Measurements from ENCODE around the gene RNF112. TPM values are rescaled to one million over a fixed set of nuclear protein-coding genes. Genes with fewer than 3 reads are reported as not detected.

RNF112 gene
- total RNA-seq, 1 donor from 2014 or later = 1.1 TPM

DNA sequence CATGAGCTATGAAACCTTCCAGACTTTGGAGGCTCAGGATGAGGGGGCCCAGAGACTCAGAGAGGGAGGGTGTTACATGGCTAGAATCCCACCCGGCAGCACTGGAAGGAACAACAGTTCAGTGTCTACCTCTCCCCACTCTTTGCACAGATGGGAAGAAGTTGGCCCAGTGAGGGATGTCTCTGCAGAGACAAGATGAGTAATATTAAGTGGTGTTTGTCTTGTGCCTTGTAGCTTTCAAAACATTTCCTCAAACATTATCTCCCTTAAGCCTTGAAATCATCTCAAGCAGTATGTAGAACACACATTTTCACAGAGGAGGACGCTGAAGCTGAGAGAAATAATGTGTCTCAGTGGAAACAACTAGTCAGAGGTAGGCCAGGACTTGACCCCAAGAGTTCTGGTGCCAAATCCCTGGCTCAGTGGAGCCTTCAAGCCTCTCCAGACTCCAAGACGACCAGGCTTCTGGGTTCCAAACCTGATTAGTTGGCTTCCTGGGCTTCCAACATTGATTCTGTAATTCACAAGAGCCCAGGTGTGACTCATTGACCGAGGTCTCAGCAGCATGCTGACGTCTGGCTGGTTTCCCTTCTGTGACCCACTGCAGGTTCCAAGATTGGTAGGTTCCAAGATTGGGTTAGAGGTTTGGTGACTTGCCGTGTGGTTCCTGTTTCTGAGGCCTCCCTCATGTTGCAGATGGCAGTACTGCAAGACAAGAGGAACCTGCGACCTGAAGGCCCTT, 7.4 kb downstream of the RNF112 start:
- Mint-ChIP-seq H3K36me3 (ENCODE audit: insufficient read depth) (no peaks in the 10 kb centered on the region), H3K4me3 (ENCODE audit: low read depth) (no peak overlapping the region), H3K27me3 (no peaks in the 10 kb centered on the region), H3K4me1 (ENCODE audit: low read depth) (no peaks in the 10 kb centered on the region), H3K27ac (no peak overlapping the region), H3K9me3 (ENCODE audit: low read depth) (no peaks in the 10 kb centered on the region)
- TF ChIP-seq, protein P1, sequence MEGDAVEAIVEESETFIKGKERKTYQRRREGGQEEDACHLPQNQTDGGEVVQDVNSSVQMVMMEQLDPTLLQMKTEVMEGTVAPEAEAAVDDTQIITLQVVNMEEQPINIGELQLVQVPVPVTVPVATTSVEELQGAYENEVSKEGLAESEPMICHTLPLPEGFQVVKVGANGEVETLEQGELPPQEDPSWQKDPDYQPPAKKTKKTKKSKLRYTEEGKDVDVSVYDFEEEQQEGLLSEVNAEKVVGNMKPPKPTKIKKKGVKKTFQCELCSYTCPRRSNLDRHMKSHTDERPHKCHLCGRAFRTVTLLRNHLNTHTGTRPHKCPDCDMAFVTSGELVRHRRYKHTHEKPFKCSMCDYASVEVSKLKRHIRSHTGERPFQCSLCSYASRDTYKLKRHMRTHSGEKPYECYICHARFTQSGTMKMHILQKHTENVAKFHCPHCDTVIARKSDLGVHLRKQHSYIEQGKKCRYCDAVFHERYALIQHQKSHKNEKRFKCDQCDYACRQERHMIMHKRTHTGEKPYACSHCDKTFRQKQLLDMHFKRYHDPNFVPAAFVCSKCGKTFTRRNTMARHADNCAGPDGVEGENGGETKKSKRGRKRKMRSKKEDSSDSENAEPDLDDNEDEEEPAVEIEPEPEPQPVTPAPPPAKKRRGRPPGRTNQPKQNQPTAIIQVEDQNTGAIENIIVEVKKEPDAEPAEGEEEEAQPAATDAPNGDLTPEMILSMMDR (IDR thresholded peaks at IDR 0.05; ENCODE audit: unreplicated experiment) = no peak
- no peak for DNase-seq (ENCODE audit: low spot score, unreplicated experiment)

DNA sequence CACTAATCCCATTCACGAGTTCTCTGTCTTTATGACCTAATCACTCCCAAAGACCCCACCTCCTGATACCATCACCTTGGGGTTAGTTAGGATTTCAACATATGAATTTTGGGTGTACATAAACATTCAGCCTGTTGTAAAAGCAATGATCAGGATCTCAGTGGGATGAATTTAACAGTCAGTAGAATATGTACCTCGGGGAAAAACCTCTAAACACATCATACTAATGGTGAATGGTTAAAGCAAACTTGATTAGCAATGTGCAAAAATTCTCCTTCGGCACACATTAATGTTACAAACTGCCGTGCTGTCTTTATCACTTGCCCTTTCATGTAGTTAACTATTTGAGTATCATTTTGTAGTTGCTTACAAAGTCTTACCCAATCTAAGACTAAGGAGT, 10.2 kb downstream of the RNF112 start:
- H3K9me3 Mint-ChIP-seq (ENCODE audit: low read depth) = no peaks in the 10 kb centered on the region

DNA sequence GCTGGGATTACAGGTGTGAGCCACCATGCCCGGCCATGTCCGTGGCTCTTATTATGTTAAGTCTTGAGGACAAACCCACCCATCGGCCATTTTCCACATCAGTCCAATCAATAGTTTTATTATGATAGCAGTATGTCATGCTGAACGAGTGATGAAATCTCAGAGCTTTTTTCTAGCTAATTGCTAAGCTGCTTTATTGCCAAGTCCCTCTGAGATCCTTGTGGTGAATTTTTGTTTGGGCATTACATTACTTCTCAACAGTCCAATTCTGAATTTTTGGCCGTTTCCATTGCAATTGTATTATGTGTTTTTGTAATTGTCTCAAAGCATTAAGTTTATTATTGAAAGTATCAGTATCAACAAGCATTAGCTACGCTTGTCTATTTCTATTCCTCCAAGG, 10.9 kb downstream of the RNF112 start:
- Mint-ChIP-seq H3K27ac (no peak overlapping the region), H3K36me3 (ENCODE audit: insufficient read depth) (no peaks in the 10 kb centered on the region), H3K27me3 (no peaks in the 10 kb centered on the region), H3K4me3 (ENCODE audit: low read depth) (no peak overlapping the region), H3K9me3 (ENCODE audit: low read depth) (no peaks in the 10 kb centered on the region), H3K4me1 (ENCODE audit: low read depth) (peaks cover 10% of the 10 kb centered on the region)
- TF ChIP-seq, protein P1 (IDR thresholded peaks at IDR 0.05; ENCODE audit: unreplicated experiment) = no peak
- no peak for DNase-seq (ENCODE audit: low spot score, unreplicated experiment)

More for the DNA sequence above, 10.2 kb downstream of the RNF112 start:
- no peaks in the 10 kb centered on the region for H3K36me3 Mint-ChIP-seq (ENCODE audit: insufficient read depth)
- H3K27me3 Mint-ChIP-seq = no peaks in the 10 kb centered on the region
- no peak overlapping the region for H3K4me3 Mint-ChIP-seq (ENCODE audit: low read depth)
- DNase-seq (ENCODE audit: low spot score, unreplicated experiment) = no peak
- H3K4me1 Mint-ChIP-seq (ENCODE audit: low read depth) = peaks cover 8% of the 10 kb centered on the region
- TF ChIP-seq, protein P1 (IDR thresholded peaks at IDR 0.05; ENCODE audit: unreplicated experiment) = no peak
- no peak overlapping the region for H3K27ac Mint-ChIP-seq

DNA sequence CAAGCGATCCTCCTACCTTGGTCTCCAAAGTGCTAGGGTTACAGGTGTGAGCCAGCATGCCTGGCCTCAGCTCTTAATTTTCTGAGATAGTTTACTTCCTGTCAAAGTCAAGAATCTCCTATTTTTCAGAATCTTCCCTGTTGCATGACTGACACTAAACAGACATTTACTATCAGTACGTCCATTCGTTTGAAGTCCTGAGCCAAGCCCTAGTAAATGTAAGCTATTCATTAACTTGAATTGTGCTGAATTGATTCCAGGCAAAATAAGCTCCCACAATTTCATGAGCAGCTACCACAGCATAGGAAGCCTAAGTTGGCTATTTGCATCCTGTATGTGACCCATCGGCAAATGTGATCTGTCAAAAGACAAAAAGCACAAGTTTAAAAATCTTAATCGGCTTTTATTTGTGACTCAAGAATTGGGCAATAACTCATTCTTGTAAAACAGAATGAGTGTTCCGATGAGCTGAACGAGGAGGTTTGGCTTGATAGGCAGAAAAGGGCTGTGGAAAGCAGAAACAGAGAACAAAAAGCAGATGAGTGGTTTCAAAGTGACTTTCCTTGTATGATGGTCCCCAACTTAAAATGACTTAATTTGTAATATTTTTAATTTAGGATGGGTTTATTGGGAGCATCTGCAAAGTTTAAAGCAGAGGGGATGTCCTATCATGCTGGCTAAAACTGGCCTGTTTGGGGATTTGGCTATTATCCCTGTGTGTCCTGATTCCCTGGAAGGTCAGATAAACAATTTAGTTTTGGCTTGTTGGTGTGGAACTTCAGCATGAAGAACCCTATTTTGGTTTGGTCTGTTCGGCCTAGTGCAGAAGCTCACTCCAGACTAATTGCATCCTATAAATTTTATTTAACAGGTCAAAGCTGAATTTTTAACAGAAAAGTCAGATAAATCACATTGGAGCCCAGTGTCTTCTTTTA, 14.2 kb downstream of the RNF112 start:
- H3K27me3 Mint-ChIP-seq = no peaks in the 10 kb centered on the region
- H3K9me3 Mint-ChIP-seq (ENCODE audit: low read depth) = no peaks in the 10 kb centered on the region
- no peak overlapping the region for H3K4me3 Mint-ChIP-seq (ENCODE audit: low read depth)
- no peak overlapping the region for H3K27ac Mint-ChIP-seq
- H3K36me3 Mint-ChIP-seq (ENCODE audit: insufficient read depth) = no peaks in the 10 kb centered on the region
- no peak for DNase-seq (ENCODE audit: low spot score, unreplicated experiment)
- H3K4me1 Mint-ChIP-seq (ENCODE audit: low read depth) = peaks cover 19% of the 10 kb centered on the region
- TF ChIP-seq, protein P1 (IDR thresholded peaks at IDR 0.05; ENCODE audit: unreplicated experiment) = no peak

DNA sequence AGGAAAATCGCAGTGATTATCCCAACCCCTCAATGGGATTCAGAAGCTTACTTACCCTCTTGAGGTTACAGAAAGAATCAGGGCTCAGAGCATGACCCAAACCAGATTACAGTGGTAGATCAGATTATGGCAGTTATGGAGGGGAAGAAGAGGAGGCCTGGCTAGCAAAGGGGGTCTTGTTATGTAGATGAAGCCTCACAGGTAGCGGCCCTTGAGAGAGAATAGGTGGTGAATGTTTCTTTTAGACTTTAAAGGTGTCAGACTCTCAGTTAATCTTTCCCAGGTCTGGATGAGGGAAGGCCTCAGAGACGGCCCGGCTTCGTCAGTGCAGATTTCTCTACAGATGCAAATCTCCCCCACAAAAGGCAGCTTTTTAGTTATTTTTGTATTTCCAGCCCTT, 15.6 kb downstream of the RNF112 start:
- H3K36me3 Mint-ChIP-seq (ENCODE audit: insufficient read depth) = no peaks in the 10 kb centered on the region
- no peak overlapping the region for H3K27ac Mint-ChIP-seq
- peaks cover 25% of the 10 kb centered on the region for H3K4me1 Mint-ChIP-seq (ENCODE audit: low read depth)
- H3K27me3 Mint-ChIP-seq = no peaks in the 10 kb centered on the region
- no peak for DNase-seq (ENCODE audit: low spot score, unreplicated experiment)
- TF ChIP-seq, protein P1 (IDR thresholded peaks at IDR 0.05; ENCODE audit: unreplicated experiment) = no peak
- H3K9me3 Mint-ChIP-seq (ENCODE audit: low read depth) = no peaks in the 10 kb centered on the region
- H3K4me3 Mint-ChIP-seq (ENCODE audit: low read depth) = no peak overlapping the region

All from progenitor cell of endocrine pancreas (in vitro differentiated cells).